Adrenal gland (tissue), 12 donors: ENCODE results near the gene DHRS4L2. TPM values are rescaled to one million over a fixed set of nuclear protein-coding genes. Genes with fewer than 3 reads are reported as not detected.
"Not testable (repeated sequence)": the region's sequence is repeated elsewhere in the genome, so short reads cannot be mapped to it uniquely, and the experiment has no call there.

Experiments used
- DNase-seq, 7 donors: peaks; one replicate each; pipeline ENCODE4 v3.0.0-alpha.2; 2019 to 2020
- H3K27ac ChIP-seq, 5 donors: fragments of 200-600 bp; sonication (generic) in 4 of 5; 1 replicate in 3 of 5; 2 replicates in 2 of 5; pipeline versions ENCODE4 v1.5.1 to v1.8.0; 2016 to 2020; ENCODE audit warnings: mild to moderate bottlenecking in 1 of 5
- H3K27me3 ChIP-seq: fragments of 200-600 bp; 2 replicates; pipeline ENCODE4 v1.8.0; 2021
- H3K36me3 ChIP-seq, 2 donors: fragments of 200-600 bp; replicated peaks in 1 of 2; 1 replicate in 1 of 2; 2 replicates in 1 of 2; pipeline versions ENCODE4 v1.5.1 to v1.8.0; 2018 to 2022
- H3K4me1 ChIP-seq, 2 donors: fragments of 200-600 bp; replicated peaks in 1 of 2; 1 replicate in 1 of 2; 2 replicates in 1 of 2; pipeline versions ENCODE4 v1.5.1 to v1.8.0; 2018 to 2021
- H3K4me3 ChIP-seq, 4 donors: fragments of 200-600 bp; sonication (generic) in 3 of 4; one replicate each; pipeline ENCODE4 v1.5.1; 2016 to 2018
- H3K9me3 ChIP-seq, 3 donors: fragments of 200-600 bp; sonication (generic) in 1 of 3; replicated peaks in 1 of 3; 1 replicate in 2 of 3; 2 replicates in 1 of 3; pipeline versions ENCODE4 v1.5.1 to v1.8.0; 2016 to 2021
- WGBS, 4 donors: extraction: QIAGEN DNeasy Blood & Tissue Kit in 2 of 4; methylation state at CpG; one replicate each; pipeline versions ENCODE4 v1.1.5 to v1.1.7; 2013 to 2017; 5-methylcytosine and 5-hydroxymethylcytosine counted together
- intact Hi-C, 2 donors: fragments of 100-400 bp; cut with DNase I; formaldehyde crosslinking; loops; one replicate each; pipeline versions ENCODE4 v1.14.1 to v1.15.0; 2022 to 2023
- polyA plus RNA-seq, 3 donors: library from polyadenylated mRNA; stranded (reverse); fragments of 200-250 nt in 2 of 3; fragments of 350-450 nt in 1 of 3; fragmentation: Illumina TruSeq in 1 of 3; extraction: RNeasy Lipid Tissue Mini Kit (QIAGEN cat#74804) in 1 of 3; gene quantifications; one replicate each; pipeline ENCODE4 v1.2.3, GENCODE V29; 2013 to 2014
- total RNA-seq, 9 donors: library from RNA; depleted of rRNA in 4 of 9; stranded (reverse); fragments of >200 nt in 4 of 9; fragments of 120-200 nt in 1 of 9; fragmentation: NEBNext Ultra II Directional in 1 of 9; extraction: Animal tissue kit (Norgen Biotek cat#: 25700) in 1 of 9; gene quantifications; one replicate each; pipeline versions ENCODE4 v1.1.0 to v1.2.4, GENCODE V29; 2013 to 2023
- TF ChIP-seq, protein P1 (sequence below), 6 experiments: fragments of 450-650 bp in 4 of 6; fragments of 200-600 bp in 2 of 6; sonication (generic) in 1 of 6; IDR thresholded peaks; 1 replicate in 5 of 6; 2 replicates in 1 of 6; pipeline versions ENCODE4 v1.5.1 to v1.8.0; 2016 to 2021; ENCODE audit warnings: antibody characterized with exemption in 6 of 6, mild to moderate bottlenecking in 2 of 6, moderate library complexity in 1 of 6
- donor health status: healthy with polysubstance abuse.
- donor health status: Bipolar disorder and iron deficiency.
- donor health status: DM: yes; HTN: yes; CAD: no.
- donor health status: DM: no; HTN: no; CAD: no.
- donor health status: DM: no; HTN: no; CAD: no.
- donor health status: DM: yes; HTN: yes; CAD: no.

The DHRS4L2 gene
- total and polyA plus RNA-seq, 12 donors, result 14.8 to 56.4 (median 37.3) TPM

DNA sequence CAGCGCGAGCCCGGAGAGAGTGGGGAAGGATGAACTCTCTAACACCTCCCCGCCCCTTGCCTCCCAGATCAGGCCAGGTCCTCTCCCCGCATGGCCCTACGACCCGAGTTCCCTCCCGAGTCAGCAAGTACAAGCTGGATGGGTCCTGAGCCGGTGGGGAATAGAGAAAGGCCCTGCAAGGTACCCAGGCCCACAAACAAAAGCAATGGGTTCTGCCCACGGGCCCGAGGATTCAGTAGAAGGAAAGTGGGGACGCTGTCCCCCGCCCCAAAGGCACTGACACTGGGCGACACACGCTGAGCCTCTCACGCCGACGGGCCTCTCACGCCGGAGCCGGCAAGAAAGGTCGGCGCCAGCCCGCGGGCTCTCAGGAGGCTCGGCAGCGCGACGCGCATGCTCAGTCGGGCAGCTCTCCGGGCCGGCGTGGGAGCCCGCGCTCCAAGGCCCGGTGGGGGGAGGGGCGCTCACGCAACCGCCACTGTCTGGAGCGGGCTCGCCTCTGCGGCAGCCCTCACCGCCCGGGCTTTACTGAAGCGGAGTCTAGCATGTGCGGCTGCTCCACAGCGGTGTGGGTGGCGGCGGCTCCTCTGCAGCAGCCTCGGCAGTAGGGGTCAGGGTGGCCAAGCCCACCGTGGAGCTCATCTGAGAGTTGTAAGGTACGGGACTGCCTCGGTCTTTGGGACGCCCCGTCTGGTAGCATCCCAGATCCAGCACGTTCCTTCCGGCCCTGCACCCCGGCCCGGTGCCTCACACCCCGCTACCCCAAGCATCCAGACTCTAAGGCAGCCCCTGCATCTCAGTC, 19.0 kb upstream of the DHRS4L2 start:
- 11 to 31% (median 14%) methylated on average over 16 to 53 of the region's 61 CpGs for WGBS, 4 donors
- not testable (repeated sequence) for H3K9me3 ChIP-seq, H3K4me1 ChIP-seq, H3K27me3 ChIP-seq, H3K36me3 ChIP-seq
- Histone ChIP-seq H3K27ac (peak overlapping the region in 1 of 5 donors; percentile 46), H3K4me3 (peak overlapping the region in 1 of 4 donors; percentile 51)
- intact Hi-C loops, result loop anchor here in 1 of 2 donors (5.0 to 10.0 kb wide), 2 partner anchors 48 to 115 kb away; no protein-coding TSS in a partner anchor
- DNase-seq, result peak in 6 of 7 donors; percentile 40 to 74 (median 64)

DNA sequence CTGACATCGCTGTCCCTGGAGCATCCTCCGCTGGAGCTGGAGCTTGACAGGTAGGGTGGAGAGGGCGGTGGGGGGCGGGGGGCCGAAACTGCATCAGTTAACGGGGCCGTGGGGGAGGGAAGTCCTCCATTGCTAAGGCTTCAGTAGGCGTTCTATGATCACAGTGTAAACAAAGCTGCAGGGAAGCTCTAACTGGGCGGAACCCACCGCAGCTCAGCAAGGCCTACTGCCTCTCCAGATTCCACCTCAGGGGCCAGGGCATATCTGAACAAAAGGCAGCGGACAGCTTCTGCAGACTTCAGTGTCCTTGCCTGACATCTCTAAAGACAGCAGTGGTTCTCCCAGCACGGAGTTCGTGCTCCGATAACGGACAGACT, 18.5 kb upstream of the DHRS4L2 start:
- not testable (repeated sequence) for H3K36me3 ChIP-seq, H3K4me1 ChIP-seq, H3K4me3 ChIP-seq, H3K27ac ChIP-seq, H3K27me3 ChIP-seq, H3K9me3 ChIP-seq, DNase-seq
- intact Hi-C loops, result loop anchor here in 1 of 2 donors (5.0 to 10.0 kb wide), 2 partner anchors 47 to 115 kb away; no protein-coding TSS in a partner anchor
- 84 to 93% (median 86%) methylated on average over 9 to 14 of the region's 15 CpGs; no CpG with 5 or more reads in 1 of the 4 donors for WGBS, 4 donors

GRCh38 chr14:23973178-23973577, 15.6 kb upstream of the DHRS4L2 start:
- DNase-seq, H3K27me3 ChIP-seq, H3K36me3 ChIP-seq, H3K27ac ChIP-seq, H3K4me3 ChIP-seq, H3K9me3 ChIP-seq, H3K4me1 ChIP-seq: not testable (repeated sequence)
- intact Hi-C loops, result loop anchor here in 1 of 2 donors (5.0 to 10.0 kb wide), 2 partner anchors 44 to 112 kb away; no protein-coding TSS in a partner anchor
- WGBS, 4 donors, result 84 to 93% (median 88%) methylated on average over 4 to 8 of the region's 8 CpGs

DNA sequence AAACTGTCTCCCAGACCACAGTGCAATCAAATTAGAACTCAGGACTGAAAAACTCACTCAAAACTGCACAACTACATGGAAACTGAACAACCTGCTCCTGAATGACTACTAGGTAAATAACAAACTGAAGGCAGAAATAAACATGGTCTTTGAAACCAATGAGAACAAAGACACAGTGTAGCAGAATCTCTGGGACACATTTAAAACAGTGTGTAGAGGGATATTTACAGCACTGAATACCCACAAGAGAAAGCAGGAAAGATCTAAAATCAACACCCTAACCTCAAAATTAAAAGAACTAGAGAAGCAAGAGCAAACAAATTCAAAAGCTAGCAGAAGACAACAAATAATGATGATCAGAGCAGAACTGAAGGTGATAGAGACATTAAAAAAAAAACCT, 14.7 kb upstream of the DHRS4L2 start:
- intact Hi-C loops, result loop anchor here in 1 of 2 donors (5.0 to 10.0 kb wide), 2 partner anchors 43 to 111 kb away; no protein-coding TSS in a partner anchor

GRCh38 chr14:23977208-23977607, 11.5 kb upstream of the DHRS4L2 start:
- TF ChIP-seq, protein P1, sequence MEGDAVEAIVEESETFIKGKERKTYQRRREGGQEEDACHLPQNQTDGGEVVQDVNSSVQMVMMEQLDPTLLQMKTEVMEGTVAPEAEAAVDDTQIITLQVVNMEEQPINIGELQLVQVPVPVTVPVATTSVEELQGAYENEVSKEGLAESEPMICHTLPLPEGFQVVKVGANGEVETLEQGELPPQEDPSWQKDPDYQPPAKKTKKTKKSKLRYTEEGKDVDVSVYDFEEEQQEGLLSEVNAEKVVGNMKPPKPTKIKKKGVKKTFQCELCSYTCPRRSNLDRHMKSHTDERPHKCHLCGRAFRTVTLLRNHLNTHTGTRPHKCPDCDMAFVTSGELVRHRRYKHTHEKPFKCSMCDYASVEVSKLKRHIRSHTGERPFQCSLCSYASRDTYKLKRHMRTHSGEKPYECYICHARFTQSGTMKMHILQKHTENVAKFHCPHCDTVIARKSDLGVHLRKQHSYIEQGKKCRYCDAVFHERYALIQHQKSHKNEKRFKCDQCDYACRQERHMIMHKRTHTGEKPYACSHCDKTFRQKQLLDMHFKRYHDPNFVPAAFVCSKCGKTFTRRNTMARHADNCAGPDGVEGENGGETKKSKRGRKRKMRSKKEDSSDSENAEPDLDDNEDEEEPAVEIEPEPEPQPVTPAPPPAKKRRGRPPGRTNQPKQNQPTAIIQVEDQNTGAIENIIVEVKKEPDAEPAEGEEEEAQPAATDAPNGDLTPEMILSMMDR (IDR thresholded peaks at IDR 0.05), result peak in 5 of 6 experiments; percentile 7 to 48 (median 31)
- H3K27me3 ChIP-seq, H3K4me1 ChIP-seq, H3K27ac ChIP-seq, H3K36me3 ChIP-seq, H3K9me3 ChIP-seq, H3K4me3 ChIP-seq: not testable (repeated sequence)
- DNase-seq, result peak in 1 of 7 donors; percentile 32
- intact Hi-C loops, result loop anchor here in 1 of 2 donors (10.0 kb wide), 1 partner anchor 108 kb away; no protein-coding TSS in a partner anchor
- 46 to 93% (median 55%) methylated on average over 2 of the region's 2 CpGs for WGBS, 4 donors

More for the DNA sequence above, 14.7 kb upstream of the DHRS4L2 start:
- not testable (repeated sequence) for H3K27ac ChIP-seq, H3K27me3 ChIP-seq, H3K9me3 ChIP-seq, DNase-seq, H3K4me1 ChIP-seq, H3K4me3 ChIP-seq, H3K36me3 ChIP-seq

GRCh38 chr14:23981951-23982813, 6.5 kb upstream of the DHRS4L2 start:
- H3K4me1 ChIP-seq, H3K4me3 ChIP-seq, H3K36me3 ChIP-seq, intact Hi-C loops, DNase-seq, H3K9me3 ChIP-seq, H3K27ac ChIP-seq, H3K27me3 ChIP-seq: not testable (repeated sequence)
- WGBS, 4 donors, result 74 to 91% (median 84%) methylated on average over 2 to 10 of the region's 10 CpGs
